GM12872 (cell line): Measurements from ENCODE around the gene SPEM2.
A peak's percentile ranks its signal among the peaks of the same experiment; 100 is the strongest.

Experiments
- CTCF ChIP-seq: IDR thresholded peaks from 3 replicates; pipeline ENCODE4 v1.5.1; 2011; ENCODE audit warnings: low read depth, mild to moderate bottlenecking, low read length, moderate library complexity; ENCODE audit not compliant: insufficient read depth

The SPEM2 gene

GRCh38 chr17:7394452-7395191 lies 30.8 kb upstream of the SPEM2 start, which contains the start of gene PLSCR3:
Gene PLSCR3 (minus strand): TSS chr17:7394525. CDS start chr17:7394110, 415 bp downstream.
- peak; percentile 68 for TF ChIP-seq CTCF

GRCh38 chr17:7396147-7396546 lies 29.3 kb upstream of the SPEM2 start:
- 0 out of 3 replicates have a peak, but pooled peaks have one; percentile 5 for TF ChIP-seq CTCF

- TF ChIP-seq CTCF = no peak
These were observed 26.8 kb upstream of the SPEM2 start for GRCh38 chr17:7398612-7399011.

GRCh38 chr17:7403043-7403726 lies 22.2 kb upstream of the SPEM2 start:
- no peak for TF ChIP-seq CTCF

- TF ChIP-seq CTCF = no peak
These were observed 21.8 kb upstream of the SPEM2 start for GRCh38 chr17:7403727-7403976.

GRCh38 chr17:7403977-7404736 lies 21.3 kb upstream of the SPEM2 start, which contains the start of gene TMEM256:
Gene TMEM256 (minus strand): TSS chr17:7404097. CDS start chr17:7404084, 13 bp downstream.
- TF ChIP-seq CTCF = no peak

GRCh38 chr17:7404737-7405349 lies 20.6 kb upstream of the SPEM2 start:
- no peak for TF ChIP-seq CTCF
